Neuronal stem cell (in vitro differentiated cells): ENCODE data around the gene STBD1.

Experiments used
- DNase-seq: peaks from one replicate; pipeline ENCODE4 v3.0.0-alpha.2; 2013; ENCODE audit warnings: low spot score
- H2AFZ ChIP-seq: one replicate; pipeline ENCODE4 v1.6.1; 2013; ENCODE audit warnings: mild to moderate bottlenecking, low read length, inconsistent platforms
- H2AK5ac ChIP-seq: 2 replicates; pipeline ENCODE4 v1.6.1; 2013; ENCODE audit warnings: low read depth, mild to moderate bottlenecking, inconsistent platforms, low read length, moderate library complexity, mixed read lengths
- H2BK120ac ChIP-seq: 2 replicates; pipeline ENCODE4 v1.6.1; 2013; ENCODE audit warnings: low read depth, mild to moderate bottlenecking, inconsistent platforms, low read length, moderate library complexity, mixed read lengths
- H2BK12ac ChIP-seq: one replicate; pipeline ENCODE4 v1.6.1; 2013; ENCODE audit warnings: low read length, inconsistent platforms
- H2BK15ac ChIP-seq: 2 replicates; pipeline ENCODE4 v1.6.1; 2013; ENCODE audit warnings: mild to moderate bottlenecking, low read length, inconsistent platforms, mixed read lengths
- H2BK5ac ChIP-seq: one replicate; pipeline ENCODE4 v1.6.1; 2013; ENCODE audit warnings: inconsistent platforms, mild to moderate bottlenecking, low read length, moderate library complexity
- H3K14ac ChIP-seq: one replicate; pipeline ENCODE4 v1.6.1; 2013; ENCODE audit warnings: low read length, inconsistent platforms
- H3K18ac ChIP-seq: 2 replicates; pipeline ENCODE4 v1.6.1; 2013; ENCODE audit warnings: low read length, inconsistent platforms
- H3K23ac ChIP-seq: 2 replicates; pipeline ENCODE4 v1.6.1; 2013; ENCODE audit warnings: low read depth, mild to moderate bottlenecking, mixed read lengths, low read length, inconsistent platforms; ENCODE audit not compliant: poor library complexity
- H3K27ac ChIP-seq: replicated peaks from 3 replicates; pipeline ENCODE4 v1.5.1; 2013; ENCODE audit warnings: low read length, inconsistent platforms
- H3K27me3 ChIP-seq, 3 experiments: 2 replicates each; pipeline ENCODE4 v1.6.1; 2013; ENCODE audit warnings: low read length in 3 of 3, mild to moderate bottlenecking in 2 of 3, inconsistent platforms in 1 of 3, low read depth in 1 of 3, mixed read lengths in 1 of 3, moderate library complexity in 1 of 3; ENCODE audit not compliant: control insufficient read depth in 3 of 3, insufficient read depth in 3 of 3
- H3K36me3 ChIP-seq, 2 donors: replicated peaks in 1 of 2; 2 replicates each; pipeline ENCODE4 v1.6.1; 2013; ENCODE audit warnings: low read length in 2 of 2; ENCODE audit not compliant: control insufficient read depth in 2 of 2, insufficient read depth in 2 of 2
- H3K4ac ChIP-seq: 2 replicates; pipeline ENCODE4 v1.6.1; 2013; ENCODE audit warnings: inconsistent platforms, mild to moderate bottlenecking, low read length, moderate library complexity
- H3K4me1 ChIP-seq, 2 donors: 1 replicate in 1 of 2; 2 replicates in 1 of 2; pipeline ENCODE4 v1.6.1; 2013; ENCODE audit warnings: low read length in 2 of 2, low read depth in 1 of 2; ENCODE audit not compliant: control insufficient read depth in 2 of 2, insufficient read depth in 1 of 2
- H3K4me2 ChIP-seq: one replicate; pipeline ENCODE4 v1.6.1; 2013; ENCODE audit warnings: mild to moderate bottlenecking, low read length, inconsistent platforms; ENCODE audit not compliant: insufficient read depth, poor library complexity, severe bottlenecking
- H3K4me3 ChIP-seq, 2 donors: 2 replicates each; pipeline ENCODE4 v1.5.1; 2013; ENCODE audit warnings: low read length in 2 of 2, mild to moderate bottlenecking in 2 of 2, inconsistent platforms in 1 of 2, moderate library complexity in 1 of 2
- H3K79me1 ChIP-seq: one replicate; pipeline ENCODE4 v1.6.1; 2013; ENCODE audit warnings: low read depth, mild to moderate bottlenecking, inconsistent platforms, low read length, moderate library complexity
- H3K9ac ChIP-seq: one replicate; pipeline ENCODE4 v1.6.1; 2013; ENCODE audit warnings: mild to moderate bottlenecking, low read depth, low read length, inconsistent platforms; ENCODE audit not compliant: poor library complexity
- H3K9me3 ChIP-seq, 2 donors: replicated peaks in 1 of 2; 2 replicates each; pipeline versions ENCODE3 to v1.6.1; 2013; ENCODE audit warnings: low read length in 2 of 2, mild to moderate bottlenecking in 2 of 2, inconsistent platforms in 1 of 2, low read depth in 1 of 2, mixed read lengths in 1 of 2, moderate library complexity in 1 of 2; ENCODE audit not compliant: control insufficient read depth in 2 of 2, insufficient read depth in 1 of 2
- H4K8ac ChIP-seq: one replicate; pipeline ENCODE4 v1.6.1; 2013; ENCODE audit warnings: low read depth, mild to moderate bottlenecking, inconsistent platforms, low read length, moderate library complexity
- H4K91ac ChIP-seq: one replicate; pipeline ENCODE4 v1.6.1; 2013; ENCODE audit warnings: low read length, low read depth, mild to moderate bottlenecking, inconsistent platforms; ENCODE audit not compliant: poor library complexity
- WGBS, 2 donors: extraction: QIAGEN DNeasy Blood & Tissue Kit; methylation state at CpG; one replicate each; pipeline ENCODE4 v1.1.7; 2013; ENCODE audit warnings: missing lambda C conversion rate in 2 of 2, mixed read lengths in 1 of 2; ENCODE audit not compliant: insufficient read length in 2 of 2, insufficient replicate concordance in 1 of 2; ENCODE audit errors: extremely low coverage in 2 of 2; 5-methylcytosine and 5-hydroxymethylcytosine counted together

STBD1 gene

DNA sequence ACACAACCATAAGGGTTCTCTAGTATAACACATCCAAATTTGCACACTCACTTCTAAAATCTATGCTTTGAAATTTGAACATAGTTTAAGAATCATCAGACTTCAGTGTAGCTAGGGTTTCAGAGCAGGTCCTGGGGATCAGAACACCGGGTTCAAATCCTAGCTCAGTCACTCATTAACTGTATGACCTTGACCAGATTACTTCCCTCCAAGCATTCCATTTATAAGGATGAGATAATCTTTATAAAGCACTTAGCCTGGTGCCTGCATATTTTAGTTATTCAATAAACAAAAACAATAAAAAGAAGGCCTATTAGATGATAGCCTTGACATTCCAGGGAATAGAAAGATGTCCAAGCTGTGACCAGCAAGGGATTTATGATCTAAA, 4.8 kb upstream of the STBD1 start:
- Histone ChIP-seq H3K9ac (no peak overlapping the region), H3K4me3 (no peak overlapping the region), H3K9me3 (peaks cover 0 to 7% of the 10 kb centered on the region in 2 donors), H2BK5ac (no peak overlapping the region), H3K79me1 (no peaks in the 10 kb centered on the region), H4K91ac (no peak overlapping the region), H4K8ac (no peak overlapping the region), H3K14ac (no peak overlapping the region), H2BK120ac (no peak overlapping the region), H2AK5ac (no peak overlapping the region), H3K4me1 (peaks cover 2% of the 10 kb centered on the region in 2 donors), H2BK12ac (no peak overlapping the region), H3K18ac (no peak overlapping the region), H3K4me2 (no peak overlapping the region), H2BK15ac (no peak overlapping the region), H3K27me3 (peaks cover 0 to 32% (median 6%) of the 10 kb centered on the region in 3 experiments), H3K27ac (no peak overlapping the region), H3K23ac (no peak overlapping the region), H3K36me3 (no peaks in the 10 kb centered on the region), H3K4ac (no peak overlapping the region), H2AFZ (no peak overlapping the region)
- no CpG with 5 or more reads among the region's 1 CpG for WGBS, 2 donors
- DNase-seq: no peak

DNA sequence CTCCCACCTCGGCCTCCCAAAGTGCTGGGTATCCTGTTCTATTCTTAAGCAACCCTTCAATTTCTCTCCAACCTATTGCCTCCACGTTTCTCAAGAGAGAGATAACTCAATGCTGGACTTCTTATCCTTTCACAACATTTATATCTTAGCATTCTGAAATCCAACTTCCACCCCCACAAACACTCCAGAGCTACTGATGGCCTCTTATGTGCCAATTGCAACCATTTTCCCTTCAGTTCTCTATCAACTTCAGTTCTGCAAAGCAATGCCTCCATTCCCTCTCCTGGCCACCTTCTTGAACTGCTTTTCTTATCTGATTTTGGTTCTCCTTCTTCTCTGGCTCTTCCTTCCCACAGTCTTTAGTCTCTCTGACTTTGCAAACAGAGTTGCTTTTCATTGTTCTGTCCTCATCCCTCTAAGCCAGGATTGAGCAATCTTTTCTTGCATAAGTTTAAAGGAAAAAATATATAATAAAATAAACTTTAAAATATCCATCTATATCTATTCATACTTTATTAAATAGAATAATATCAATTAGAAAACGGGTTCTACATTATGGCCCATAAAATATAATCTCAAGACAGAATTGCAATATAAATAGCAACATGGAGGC, 3.6 kb upstream of the STBD1 start:
- no peak for DNase-seq
- Histone ChIP-seq H2BK15ac (no peak overlapping the region), H3K36me3 (no peaks in the 10 kb centered on the region), H3K4ac (no peak overlapping the region), H3K18ac (no peak overlapping the region), H2BK12ac (no peak overlapping the region), H3K4me2 (no peak overlapping the region), H3K9ac (no peak overlapping the region), H4K91ac (no peak overlapping the region), H3K9me3 (peaks cover 0 to 4% of the 10 kb centered on the region in 2 donors), H3K27me3 (peaks cover 0 to 44% (median 6%) of the 10 kb centered on the region in 3 experiments), H3K79me1 (no peaks in the 10 kb centered on the region), H3K23ac (no peak overlapping the region), H2AFZ (no peak overlapping the region), H3K14ac (no peak overlapping the region), H3K27ac (no peak overlapping the region), H2BK5ac (no peak overlapping the region), H2AK5ac (no peak overlapping the region), H3K4me3 (no peak overlapping the region), H4K8ac (no peak overlapping the region), H3K4me1 (peaks cover 2% of the 10 kb centered on the region in 2 donors), H2BK120ac (no peak overlapping the region)
- no CpG with 5 or more reads among the region's 3 CpGs for WGBS, 2 donors

DNA sequence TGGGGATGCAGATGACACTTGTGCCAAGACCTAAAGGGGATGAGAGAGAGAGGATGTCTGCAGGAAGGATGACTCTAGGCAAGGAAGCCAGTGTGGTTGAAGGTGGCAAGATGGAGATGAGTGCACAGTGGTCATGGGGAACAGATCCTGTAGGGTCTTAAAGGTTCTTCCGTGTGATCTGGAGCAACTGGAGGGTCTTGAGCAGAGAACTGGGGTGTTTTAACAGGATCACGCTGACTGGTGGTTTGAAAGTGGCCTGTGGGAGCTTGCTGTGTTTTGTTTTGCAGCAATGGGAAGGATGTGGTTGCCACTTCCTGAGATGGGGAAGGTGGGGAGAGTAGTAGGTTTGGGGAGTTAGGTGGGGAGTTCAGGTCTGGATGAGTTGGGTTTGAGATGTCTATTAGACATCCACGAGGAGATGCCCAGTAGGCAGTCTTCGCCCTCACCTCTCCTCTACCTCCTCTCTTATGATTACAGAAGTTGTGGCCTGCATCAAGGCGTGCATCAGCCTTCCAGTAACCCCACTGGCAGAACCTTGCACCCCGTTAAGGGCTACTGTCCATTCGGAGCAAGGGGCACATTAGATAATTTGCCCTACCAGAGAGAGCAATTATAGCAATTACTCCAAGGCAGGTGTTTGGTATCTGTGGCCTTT, 1.4 kb upstream of the STBD1 start:
- no peak overlapping the region for H3K27ac ChIP-seq
- no peak overlapping the region for H2BK120ac ChIP-seq
- no peak for DNase-seq
- H3K4me3 ChIP-seq: no peak overlapping the region
- H3K4me1 ChIP-seq: peaks cover 2% of the 10 kb centered on the region in 2 donors
- no peak overlapping the region for H2BK12ac ChIP-seq
- no CpG with 5 or more reads among the region's 7 CpGs for WGBS, 2 donors
- no peak overlapping the region for H3K9ac ChIP-seq
- H2AFZ ChIP-seq: no peak overlapping the region
- no peaks in the 10 kb centered on the region for H3K9me3 ChIP-seq
- peaks cover 0 to 63% (median 6%) of the 10 kb centered on the region in 3 experiments for H3K27me3 ChIP-seq
- no peak overlapping the region for H4K91ac ChIP-seq
- H2AK5ac ChIP-seq: no peak overlapping the region
- no peak overlapping the region for H3K14ac ChIP-seq
- no peak overlapping the region for H4K8ac ChIP-seq
- H3K18ac ChIP-seq: no peak overlapping the region
- no peak overlapping the region for H3K4ac ChIP-seq
- no peak overlapping the region for H2BK15ac ChIP-seq
- no peaks in the 10 kb centered on the region for H3K79me1 ChIP-seq
- H3K4me2 ChIP-seq: no peak overlapping the region
- H3K36me3 ChIP-seq: no peaks in the 10 kb centered on the region
- no peak overlapping the region for H2BK5ac ChIP-seq
- no peak overlapping the region for H3K23ac ChIP-seq

DNA sequence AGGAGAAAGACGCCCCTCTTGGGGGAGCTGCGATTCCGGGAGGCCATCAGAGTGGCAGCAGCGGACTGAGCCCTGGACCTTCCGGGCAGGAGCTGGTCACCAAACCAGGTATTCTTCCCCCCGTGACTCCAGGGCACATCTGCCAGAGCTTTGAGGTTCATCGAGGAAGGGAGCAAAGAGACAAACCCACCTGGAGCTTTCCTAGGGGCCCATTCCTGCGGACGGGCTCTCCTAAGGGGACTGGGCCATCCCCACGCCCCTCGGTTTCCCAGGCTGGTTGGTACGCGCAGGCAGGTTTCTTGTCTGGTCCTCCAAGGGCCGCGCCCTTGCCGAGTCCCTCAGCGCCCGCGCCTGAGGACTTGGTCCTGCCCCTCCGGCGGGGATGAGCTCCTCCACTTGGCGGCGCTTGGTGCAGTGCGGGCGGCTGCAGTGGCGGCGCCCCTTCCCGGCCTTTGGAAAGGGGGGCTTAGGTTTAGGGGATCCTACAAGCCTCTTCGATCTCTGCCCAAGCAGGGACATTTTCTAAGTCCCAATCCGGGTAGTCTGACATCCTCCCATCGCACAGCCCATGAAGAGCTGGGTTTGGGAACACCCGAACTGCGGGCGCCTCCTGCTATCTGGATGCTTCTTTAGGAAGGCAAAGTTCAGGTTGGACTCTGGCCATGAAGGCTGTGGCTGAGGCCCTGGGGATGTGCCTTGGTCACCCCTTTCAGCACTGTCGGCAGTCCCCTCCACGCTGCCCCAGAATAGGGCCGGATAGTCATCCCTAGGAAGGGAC, 538 bp downstream of the STBD1 start:
- WGBS, 2 donors: no CpG with 5 or more reads among the region's 37 CpGs
- Histone ChIP-seq H2AFZ (peak overlapping the region; percentile 98), H3K4me2 (peak overlapping the region; percentile 85), H3K79me1 (no peaks in the 10 kb centered on the region), H3K9ac (peak overlapping the region; percentile 79), H4K91ac (no peak overlapping the region), H3K4me3 (peak overlapping the region; percentile 53 to 80), H3K23ac (no peak overlapping the region), H2BK15ac (no peak overlapping the region), H3K4me1 (peaks cover 2 to 3% of the 10 kb centered on the region in 2 donors), H3K27ac (peak overlapping the region; percentile 31), H3K36me3 (no peaks in the 10 kb centered on the region), H3K4ac (no peak overlapping the region), H2BK120ac (no peak overlapping the region), H3K18ac (peak overlapping the region; percentile 76), H2BK5ac (no peak overlapping the region), H4K8ac (no peak overlapping the region), H3K27me3 (peaks cover 0 to 74% (median 6%) of the 10 kb centered on the region in 3 experiments), H3K9me3 (no peaks in the 10 kb centered on the region), H2AK5ac (no peak overlapping the region), H3K14ac (no peak overlapping the region), H2BK12ac (no peak overlapping the region)
- DNase-seq: peak; percentile 48
